GM21737 (cell line): Measurements from ENCODE around the gene ZNF254.
"Not testable (repeated sequence)": the region's sequence is repeated elsewhere in the genome, so short reads cannot be mapped to it uniquely, and the experiment has no call there.

Experiments used
- ATAC-seq: cut with Tn5 transposase; IDR thresholded peaks from one replicate; pipeline ENCODE4 v1.9.1; 2021; ENCODE audit warnings: mild to moderate bottlenecking, moderate library complexity; ENCODE audit not compliant: unreplicated experiment

The ZNF254 gene

DNA sequence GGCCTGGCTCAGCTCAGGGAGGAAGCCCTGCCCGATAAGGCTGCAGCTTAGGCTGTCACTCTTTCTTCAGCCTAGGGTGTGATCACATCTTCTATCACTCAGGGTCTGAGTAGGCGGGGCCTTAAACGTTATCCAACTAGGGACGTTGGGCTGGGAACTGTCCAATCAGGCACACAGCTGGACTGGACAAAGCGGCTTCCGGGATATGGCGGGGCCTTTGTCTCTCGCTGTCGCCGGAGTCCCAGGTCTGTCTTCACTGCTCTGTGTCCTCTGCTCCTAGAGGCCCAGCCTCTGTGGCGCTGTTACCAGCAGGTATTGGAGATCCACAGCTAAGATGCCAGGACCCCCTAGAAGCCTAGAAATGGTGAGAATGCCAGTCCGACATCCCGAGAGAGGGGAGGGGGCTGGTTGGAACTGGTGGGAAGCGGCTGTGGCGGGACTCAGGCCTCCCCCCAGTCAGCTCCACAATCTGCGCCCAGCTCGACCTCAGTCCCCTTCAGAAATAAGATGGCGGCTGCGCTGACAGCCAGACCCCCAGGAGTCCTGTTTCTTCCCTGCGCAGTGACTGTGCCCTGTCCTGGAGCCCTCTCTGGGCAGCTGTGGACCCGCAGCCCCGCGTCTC lies at the start of gene ZNF254:
Gene ZNF254 (plus strand): TSS at position 214 of the 622 bp plus-strand sequence. CDS start 121 bp downstream, at position 335.
- ATAC-seq: peak; percentile 99

DNA sequence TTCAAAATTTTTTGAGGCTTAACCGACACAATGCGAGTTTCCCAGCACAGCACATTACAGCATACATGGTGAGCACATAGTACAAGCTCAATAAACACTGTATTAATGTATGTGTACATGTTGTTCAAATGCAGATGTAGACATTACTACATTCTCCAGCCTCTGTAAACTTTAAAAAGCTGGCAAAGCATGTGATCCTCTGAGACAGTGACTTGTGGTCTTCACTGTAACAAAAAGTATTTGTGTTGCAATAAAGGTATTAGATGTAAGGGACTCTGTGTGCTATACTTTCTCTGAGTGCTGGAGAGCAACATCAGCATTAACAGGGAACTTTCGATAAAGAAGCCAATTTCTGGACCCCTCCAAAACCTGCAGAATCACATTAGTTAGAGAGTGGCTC lies 46.4 kb upstream of the ZNF254 start:
- ATAC-seq: no peak

DNA sequence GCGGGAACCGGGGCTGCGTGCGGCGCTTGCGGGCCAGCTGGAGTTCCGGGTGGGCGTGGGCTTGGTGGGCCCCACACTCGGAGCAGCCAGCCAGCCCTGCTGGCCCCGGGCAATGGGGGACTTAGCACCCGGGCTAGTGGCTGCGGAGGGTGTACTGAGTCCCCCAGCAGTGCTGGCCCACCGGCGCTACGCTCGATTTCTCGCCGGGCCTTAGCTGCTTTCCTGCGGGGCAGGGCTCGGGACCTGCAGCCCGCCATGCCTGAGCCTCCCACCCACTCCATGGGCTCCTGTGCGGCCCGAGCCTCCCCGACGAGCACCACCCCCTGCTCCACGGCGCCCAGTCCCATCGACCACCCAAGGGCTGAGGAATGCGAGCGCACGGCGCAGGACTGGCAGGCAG lies 45.7 kb upstream of the ZNF254 start:
- ATAC-seq: not testable (repeated sequence)

DNA sequence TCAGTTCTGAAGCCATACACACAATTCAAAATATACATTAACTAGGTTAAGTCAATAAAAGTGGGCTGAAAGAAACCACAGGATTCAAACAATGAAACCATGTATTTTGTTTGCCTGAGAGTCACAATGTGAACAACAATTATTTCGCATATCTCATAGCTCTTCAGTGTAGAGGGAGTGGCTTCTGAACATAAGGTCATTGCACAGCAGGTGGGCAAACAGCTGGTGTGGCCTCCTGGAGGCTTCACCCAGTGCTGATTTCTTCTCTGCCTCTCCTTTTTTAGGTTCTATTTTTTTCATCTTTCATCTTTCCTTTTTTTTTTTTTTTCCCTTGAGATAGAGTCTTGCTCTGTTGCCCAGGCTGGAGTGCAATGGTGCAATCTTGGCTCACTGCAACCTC lies 40.4 kb upstream of the ZNF254 start:
- no peak for ATAC-seq

DNA sequence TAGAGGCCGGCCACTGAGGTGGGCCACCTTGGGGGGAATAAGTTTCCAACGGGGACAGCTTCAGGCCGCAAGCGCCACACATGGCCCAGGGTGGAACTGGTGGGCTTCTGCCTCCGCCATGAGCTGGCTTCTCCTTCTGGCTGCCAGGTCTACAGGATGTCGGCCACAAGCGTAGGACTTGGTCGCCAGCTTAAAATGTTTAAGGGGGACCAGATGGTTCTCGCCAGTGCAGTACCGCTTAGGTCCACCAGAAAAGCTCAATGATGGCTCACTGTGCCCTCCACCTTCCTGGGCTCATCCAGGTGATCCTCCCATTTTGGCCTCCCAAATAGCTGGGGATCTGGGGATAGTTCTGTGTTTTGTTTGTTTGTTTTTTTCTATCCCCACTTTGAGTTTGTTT lies 38.7 kb upstream of the ZNF254 start:
- no peak for ATAC-seq

DNA sequence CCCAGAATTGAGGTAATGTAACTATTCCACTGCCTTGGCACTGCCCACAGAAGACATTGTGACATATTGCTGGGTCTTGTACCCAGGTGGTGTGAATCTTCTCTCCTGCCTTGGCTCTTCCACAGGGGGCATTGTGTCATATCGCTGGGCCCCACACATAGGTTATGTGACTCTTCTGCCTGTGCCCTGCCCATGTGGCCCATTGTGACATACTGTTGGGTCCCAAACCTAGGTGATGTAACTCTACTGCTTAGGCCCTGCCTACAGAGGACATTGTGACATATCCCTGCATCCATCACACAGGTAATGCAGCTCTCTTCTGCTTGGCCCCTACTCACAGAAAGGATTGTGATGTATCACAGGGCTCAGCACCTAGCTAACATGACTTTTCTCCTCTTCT lies 37.5 kb upstream of the ZNF254 start:
- no peak for ATAC-seq

DNA sequence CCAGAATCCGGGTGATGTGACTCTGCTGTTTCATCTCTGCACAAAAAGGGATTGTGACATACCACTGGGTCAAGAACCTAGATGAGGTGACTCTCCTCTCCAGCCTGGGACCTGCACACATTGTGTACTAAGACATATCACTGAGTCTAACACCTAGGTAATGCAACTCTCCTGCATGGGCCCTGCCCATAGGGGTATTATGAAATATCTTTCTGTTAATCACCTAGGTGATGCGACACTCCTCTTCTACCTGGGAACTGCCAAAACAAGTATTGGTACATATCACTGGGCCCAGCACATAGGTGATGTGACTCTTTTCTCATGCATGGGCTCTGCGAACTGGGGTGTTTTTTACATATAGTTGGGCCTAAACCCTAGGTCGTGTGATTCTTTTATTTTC lies 35.5 kb upstream of the ZNF254 start:
- no peak for ATAC-seq

DNA sequence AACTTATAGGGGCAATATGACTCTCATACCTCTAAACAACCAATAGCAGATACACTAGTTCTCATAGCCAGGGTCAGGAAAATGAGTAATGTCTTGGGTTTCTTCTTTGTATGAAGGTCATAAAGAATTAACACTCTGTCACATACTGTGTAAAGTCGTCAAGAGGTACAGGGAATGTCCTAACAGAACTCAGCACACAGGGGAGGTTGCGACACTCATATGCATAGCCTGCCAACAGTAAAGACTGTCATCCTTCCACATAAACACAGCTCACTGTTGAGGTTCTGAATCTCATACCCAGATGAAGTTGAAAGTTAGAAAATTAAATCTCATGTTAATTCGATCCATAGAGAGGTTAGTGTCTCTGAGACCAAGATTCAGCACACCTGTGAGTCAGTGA lies 34.2 kb upstream of the ZNF254 start:
- no peak for ATAC-seq

DNA sequence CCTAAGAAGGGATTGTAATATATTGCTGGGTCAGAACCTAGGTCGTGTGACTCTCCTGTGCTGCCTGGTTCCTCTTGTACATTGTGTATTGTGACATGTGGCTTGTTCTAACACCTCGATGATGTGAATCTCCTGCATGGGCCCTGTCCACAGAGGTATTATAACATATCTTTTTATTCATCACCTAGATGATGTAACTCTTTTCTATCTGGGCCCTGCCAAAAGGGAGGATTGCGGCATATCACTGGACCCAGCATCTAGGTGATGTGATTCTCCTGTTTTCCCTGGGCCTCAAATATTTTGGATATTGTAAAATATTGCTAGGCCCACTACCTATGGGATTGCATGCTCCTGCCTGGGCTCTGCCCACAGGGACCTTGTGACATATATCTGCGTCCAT lies 33.4 kb upstream of the ZNF254 start:
- no peak for ATAC-seq

DNA sequence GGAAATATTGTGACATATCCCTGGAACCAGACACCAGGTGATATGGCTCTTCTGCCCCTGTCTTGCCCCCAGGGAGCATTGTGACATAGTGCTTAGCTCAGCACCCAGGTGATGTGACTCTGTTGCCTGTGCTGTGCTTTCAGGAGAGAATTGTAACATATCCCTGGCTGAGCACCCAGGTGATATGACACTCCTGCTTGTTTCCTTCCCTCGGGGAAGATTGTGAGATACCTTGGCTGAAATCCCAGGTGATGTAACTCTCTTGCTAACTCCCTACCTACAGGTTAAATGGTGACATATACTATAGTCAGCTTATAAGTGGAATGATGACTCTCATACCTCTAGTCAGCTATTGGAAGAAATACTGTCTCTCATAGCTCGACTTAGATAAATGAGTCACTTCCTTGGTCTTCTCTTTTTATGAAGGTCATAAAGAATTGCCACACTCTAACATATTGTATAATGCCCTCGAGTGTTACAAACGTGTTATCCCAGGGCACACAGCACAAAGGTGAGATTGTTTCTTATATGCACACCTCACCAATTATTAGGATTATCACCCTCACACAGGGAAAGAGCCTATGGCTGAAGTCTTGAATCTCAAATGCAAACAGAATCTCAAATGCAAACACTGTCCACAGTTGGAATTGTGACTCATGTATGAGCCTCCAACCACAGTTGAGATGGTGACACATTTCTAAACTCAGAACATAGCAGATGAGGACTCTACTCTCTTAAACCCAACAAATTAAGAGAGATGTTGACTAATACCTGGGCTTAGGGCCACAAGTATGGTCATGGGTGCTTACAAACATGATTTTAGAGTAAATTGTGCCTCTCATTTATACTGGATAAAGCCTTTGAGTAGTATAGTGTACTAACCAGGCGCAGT lies 32.7 kb upstream of the ZNF254 start:
- no peak for ATAC-seq

DNA sequence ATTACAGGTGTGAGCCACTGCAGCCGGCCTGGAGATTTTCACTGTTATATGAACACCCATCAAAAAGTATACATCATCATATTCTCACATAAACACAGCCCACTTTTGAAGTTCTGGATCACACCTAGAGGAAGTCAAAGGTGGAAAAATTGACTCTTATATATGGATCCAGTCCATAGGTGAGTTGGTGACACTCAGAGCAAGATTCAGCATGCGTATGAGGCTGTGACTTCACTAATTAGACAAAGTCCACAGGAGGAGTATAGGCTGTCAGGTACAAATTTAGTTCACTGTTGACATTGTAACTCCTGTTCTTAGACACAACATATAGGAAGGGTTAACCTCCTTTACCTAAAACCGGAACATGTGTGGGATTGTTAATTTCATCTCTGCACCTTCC lies 31.4 kb upstream of the ZNF254 start:
- no peak for ATAC-seq

DNA sequence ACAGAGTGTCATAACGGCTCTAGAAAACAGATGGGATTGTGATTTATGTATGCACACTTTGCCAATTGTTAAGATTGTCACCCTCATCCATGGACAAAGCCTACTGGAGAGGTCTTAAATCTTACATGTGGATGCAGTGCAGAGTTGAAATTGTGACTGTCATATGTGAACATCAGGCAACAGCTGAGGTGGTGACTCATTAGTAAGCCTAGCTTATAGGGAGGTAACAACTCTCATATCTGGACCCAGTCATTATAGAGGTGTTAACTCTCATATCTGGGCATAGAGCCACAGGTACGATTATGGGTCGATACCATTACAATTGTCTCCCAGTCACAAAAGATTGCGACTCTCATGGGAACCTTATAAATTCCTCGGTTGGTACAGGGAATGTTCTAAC lies 29.8 kb upstream of the ZNF254 start:
- ATAC-seq: no peak

DNA sequence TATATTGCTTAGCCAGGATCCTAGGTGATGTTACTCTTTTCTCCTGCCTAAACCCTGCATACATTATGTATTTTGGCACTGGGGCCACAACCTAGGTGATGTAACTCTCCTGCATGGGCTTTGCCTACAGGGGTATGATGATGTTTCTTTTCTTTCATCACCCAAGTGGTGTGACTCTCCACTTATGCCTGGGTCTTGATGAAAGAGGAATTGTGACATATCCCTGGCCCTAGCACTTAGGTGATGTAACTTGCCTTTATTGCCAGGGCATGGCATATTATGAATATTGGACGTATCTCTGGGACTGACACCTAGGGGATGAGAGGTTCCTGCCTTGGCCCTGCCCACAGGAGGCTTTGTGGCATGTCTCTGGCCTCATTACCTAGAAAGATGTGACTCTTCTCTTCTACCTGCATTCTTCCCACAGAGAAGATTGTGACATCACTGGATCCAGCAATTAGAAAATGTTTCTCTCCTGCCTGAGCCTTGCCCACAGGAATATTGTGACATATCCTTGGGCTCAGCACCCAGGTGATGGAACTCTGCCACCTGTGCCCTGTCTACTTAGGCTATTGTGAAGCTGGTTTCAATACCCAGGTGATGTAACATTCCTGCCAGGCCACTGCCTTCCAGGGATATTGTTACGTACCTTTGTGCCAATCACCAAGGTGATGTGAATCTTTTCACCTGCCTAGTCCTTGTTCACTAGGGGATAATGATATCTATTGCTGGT lies 27.3 kb upstream of the ZNF254 start:
- no peak for ATAC-seq

DNA sequence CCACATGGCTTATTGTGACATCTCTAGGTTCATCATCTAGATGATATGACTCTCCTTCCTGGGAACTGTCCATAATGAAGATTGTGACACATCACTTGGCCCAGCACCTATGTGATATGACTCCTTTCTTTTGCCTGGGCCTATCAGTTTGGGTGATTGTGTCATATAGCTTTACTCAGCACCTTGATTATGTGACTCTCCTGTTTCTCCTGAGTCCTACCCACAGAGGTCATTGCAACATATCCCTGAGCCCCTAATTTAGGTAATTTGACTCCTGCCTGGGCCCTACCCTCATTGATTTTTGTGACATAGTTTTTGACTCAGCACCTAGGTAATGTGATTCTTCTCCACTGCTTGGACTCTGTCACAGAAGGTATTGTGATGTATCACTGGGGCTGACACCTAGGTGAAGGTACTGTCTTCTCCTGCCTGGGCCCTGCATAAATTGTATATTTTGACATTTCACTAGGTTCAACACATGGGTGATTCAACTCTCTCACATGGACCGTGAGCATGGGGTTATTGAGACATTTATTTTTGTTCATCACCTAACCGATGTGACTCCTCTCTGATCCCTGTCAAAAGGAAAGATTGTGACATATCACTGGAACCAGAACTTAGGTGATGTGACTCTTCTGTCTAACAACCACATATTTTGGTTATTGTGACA lies 26.2 kb upstream of the ZNF254 start:
- no peak for ATAC-seq

DNA sequence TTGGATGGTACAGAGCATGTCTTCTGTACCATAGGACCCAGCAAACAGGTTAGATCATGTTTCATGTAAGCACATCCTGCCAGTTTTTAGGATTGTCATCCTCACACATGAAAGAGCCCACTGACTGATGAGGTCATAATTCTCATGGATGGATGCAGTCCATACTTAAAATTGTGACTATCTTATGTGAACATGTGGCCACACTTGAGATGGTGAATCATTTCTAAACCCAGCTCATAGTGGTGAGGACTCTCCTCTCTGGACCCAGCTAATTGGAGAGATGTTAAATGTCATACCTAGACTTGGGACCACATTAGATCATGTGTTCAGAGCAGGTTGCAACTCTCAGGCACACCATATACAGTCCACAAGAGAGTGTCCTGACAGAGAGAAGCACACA lies 24.8 kb upstream of the ZNF254 start:
- ATAC-seq: no peak

DNA sequence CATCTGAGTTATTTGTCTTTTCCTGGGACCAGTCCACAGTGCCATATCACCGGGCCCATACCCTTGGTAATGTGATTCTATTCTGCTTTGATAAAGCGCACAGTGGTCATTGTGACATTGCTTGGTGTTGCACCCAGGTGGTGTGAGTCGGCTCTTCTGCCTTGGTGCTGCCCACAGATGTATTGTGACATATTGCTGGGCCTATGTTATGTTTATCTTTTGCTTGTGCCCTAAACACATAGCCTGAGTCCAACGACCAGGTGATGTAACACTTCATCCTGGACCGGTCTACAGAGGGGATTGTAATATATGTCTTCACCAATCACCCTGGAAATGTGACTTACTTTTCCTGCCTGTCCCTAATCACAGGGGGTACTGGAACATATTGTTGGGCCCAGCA lies 23.7 kb upstream of the ZNF254 start:
- ATAC-seq: no peak

DNA sequence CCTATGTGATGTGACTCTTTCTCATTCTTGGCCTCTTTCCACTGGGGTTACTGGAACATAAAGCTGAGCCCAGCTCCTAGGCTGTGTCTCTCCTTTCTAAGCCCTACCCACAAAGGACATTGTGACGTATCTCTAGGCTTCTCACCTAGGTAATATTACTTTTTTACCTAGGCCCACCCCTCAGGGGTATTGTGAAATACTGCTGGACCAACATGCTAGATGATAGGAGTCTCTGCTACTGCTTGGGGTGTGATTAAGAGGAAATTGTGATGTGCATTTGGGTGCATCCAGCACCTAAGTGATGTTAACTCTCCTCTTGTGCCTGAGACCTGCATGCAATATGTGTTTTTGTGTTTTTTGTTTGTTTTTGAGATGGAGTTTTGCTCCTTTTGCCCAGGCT lies 22.8 kb upstream of the ZNF254 start:
- no peak for ATAC-seq

DNA sequence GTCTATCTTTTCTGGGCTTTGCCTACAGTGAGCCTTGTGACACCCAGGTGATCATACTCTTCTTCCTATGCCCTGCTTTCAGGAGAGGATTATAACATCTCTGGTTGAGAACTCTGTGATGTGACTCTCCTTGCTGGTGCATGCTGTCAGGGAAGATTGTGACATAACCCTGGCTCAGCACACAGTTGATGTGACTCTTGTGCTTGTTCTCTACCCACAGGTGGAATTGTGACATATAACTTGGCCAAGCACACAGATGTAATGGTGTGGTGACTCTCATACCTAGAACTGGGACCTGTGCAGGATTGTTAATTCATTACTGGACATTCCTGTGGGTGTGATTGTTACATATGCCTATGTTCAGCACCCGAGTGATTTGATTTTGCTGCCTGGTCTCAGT lies 21.7 kb upstream of the ZNF254 start:
- no peak for ATAC-seq

DNA sequence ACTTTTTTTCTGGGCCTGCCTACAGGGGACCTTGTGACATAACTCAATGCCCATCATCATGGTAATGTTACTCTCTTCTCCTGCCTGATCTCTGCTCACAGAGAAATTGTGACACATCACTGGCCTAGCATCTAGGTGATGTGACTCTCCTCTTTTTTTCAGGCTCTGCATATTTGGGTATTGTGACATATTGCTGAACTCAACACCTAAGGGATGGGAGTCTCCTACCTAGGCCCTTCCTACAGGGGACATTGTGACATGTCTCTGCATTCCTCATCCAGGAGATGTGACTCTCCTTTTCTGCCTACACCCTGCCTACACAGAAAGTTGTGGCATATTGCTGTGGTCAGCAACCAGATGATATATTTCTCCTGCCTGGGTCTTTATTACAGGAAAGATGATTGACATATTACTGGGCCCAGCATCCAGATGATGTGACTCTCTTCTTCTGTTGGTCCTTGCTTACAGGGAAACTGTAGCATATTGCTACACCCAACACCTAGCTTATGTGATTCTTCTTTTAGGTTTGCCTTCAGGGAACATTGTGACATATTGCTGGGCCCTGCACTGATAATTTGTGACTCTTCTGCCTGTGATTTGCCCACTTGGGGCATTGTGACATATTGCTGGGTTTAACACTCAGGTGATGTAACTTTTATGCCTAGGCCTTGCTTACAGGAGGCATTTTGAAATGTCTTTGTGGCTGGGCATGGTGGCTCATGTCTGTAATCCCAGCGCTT lies 21.0 kb upstream of the ZNF254 start:
- no peak for ATAC-seq

DNA sequence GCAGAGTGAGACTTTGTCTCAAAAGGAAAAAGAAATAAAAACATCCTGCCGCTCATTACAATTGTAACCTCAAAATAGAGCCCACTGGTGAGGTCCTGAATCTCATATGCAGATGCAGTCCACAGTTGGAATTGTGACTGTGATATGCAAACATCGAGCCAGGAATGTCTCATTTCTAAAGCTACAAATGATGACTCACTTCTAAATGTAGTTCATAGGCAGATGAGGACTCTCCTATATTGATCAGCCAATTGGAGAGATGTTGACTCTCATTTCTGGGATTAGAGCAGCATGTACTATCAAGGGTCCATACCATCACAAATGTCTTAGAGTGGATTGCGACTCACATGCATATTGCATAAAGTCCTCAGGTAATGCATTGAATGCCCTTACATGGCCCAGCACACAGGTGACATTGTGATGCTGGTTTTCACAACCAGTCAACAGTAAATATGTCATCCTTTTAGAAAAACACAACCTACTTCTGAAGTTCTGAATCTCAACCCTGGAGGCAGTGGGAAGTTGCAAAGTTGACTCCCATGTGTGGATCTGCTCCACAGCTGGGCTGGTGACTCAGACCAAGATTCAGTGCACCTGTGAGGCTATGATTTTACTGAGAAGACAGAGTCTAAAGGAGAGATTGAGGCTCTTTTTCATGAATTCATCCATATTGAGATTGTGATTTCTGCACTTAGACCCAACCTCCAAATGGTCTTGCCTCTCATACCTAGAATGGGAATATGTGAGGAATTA lies 16.9 kb upstream of the ZNF254 start:
- no peak for ATAC-seq
